GM12865 (cell line): ENCODE data around the gene EMID1.
"Not testable (repeated sequence)": the region's sequence is repeated elsewhere in the genome, so short reads cannot be mapped to it uniquely, and the experiment has no call there.

Source experiments
- DNase-seq: peaks from one replicate; pipeline ENCODE4 v3.0.0; 2010; ENCODE audit warnings: low read depth
- H3K4me3 ChIP-seq: 2 replicates; pipeline ENCODE4 v1.5.1; 2011; ENCODE audit warnings: mild to moderate bottlenecking, low read depth, low read length, control low read depth
- CTCF ChIP-seq: IDR thresholded peaks from 2 replicates; pipeline ENCODE4 v1.5.1; 2011; ENCODE audit warnings: low read length, control low read depth, low read depth, inconsistent platforms; ENCODE audit not compliant: insufficient read depth; ENCODE audit errors: missing control alignments

Gene EMID1

GRCh38 chr22:29233277-29233877 is 27.7 kb downstream of the EMID1 start:
- TF ChIP-seq CTCF, result no peak
- H3K4me3 ChIP-seq, result no peak overlapping the region

GRCh38 chr22:29240481-29240880 is 34.8 kb downstream of the EMID1 start:
- not testable (repeated sequence) for DNase-seq, H3K4me3 ChIP-seq

More at GRCh38 chr22:29233277-29233877, 27.7 kb downstream of the EMID1 start:
- DNase-seq, result no peak

DNA sequence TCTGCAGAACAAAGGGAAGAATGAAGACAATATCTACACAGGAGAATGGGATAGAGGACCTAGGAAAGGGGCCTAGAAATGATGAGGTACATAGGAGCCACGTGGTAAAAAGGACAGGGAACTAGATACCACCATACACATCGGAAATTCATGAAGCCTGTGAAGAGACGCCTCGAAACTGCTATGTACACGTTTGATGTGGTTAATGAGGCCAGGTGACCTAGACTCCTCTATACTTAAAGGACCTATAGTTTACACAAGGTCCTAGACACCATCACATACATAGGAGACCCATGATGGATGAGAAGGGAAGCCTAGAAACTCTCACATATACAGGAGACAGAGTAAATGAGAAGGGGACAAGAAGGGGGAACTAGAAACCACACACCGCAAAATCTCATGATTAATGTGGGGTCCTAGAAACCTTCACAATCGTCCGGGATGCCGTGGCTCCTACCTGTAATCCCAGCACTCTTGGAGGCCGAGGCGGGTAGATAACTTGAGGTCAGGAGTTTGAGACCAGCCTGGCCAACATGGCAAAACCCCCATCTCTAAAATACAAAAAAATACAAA is 38.3 kb downstream of the EMID1 start:
- no peak overlapping the region for H3K4me3 ChIP-seq
- no peak for TF ChIP-seq CTCF
- no peak for DNase-seq

- DNase-seq, result no peak
- TF ChIP-seq CTCF, result no peak
- H3K4me3 ChIP-seq, result no peak overlapping the region
Measured at GRCh38 chr22:29244785-29245625, 39.3 kb downstream of the EMID1 start.

DNA sequence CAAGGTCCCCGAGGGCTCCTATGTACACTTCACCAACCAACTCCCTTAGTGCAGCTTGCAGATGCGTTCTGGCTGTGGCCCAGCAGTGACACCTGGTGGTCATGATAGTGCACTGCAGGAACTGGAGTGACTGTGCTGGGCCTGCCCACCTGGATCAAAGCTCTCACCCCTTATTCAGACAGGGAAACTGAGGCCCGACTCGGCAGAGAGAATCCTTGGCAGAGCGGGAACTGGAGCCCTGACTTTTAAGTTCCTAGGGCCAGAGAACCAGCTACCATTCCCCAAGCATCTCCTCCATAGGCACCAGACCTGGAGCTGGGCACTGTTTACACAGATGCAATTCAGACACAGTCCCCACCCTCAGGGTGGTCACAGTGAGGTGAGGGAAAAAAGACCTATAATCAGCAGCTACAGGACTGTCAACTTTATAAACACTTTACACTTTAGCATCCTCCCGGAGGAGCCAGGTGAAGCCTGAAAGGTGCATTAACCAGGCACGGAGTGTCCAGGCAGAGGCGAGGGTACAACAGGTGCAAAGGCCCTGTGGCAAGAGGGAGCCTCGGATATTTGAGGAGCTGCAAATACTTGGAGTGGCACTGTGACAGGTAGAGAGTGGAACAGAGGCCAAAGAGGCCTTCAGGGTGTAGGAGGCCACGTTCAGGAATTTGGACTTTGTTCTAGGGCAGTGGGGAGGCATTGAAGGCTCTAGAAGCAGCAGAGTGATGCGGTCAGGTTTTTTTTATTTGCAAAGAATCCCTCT is 40.1 kb downstream of the EMID1 start:
- DNase-seq, result peak; percentile 79
- no peak overlapping the region for H3K4me3 ChIP-seq
- peak; percentile 99 for TF ChIP-seq CTCF

GRCh38 chr22:29247891-29248290 is 42.2 kb downstream of the EMID1 start:
- not testable (repeated sequence) for H3K4me3 ChIP-seq

GRCh38 chr22:29251265-29251664 is 45.6 kb downstream of the EMID1 start:
- no peak for TF ChIP-seq CTCF
- H3K4me3 ChIP-seq, result no peak overlapping the region
- DNase-seq, result no peak

More at GRCh38 chr22:29247891-29248290, 42.2 kb downstream of the EMID1 start:
- DNase-seq, result not testable (repeated sequence)
